ENCODE measurements around the gene AKNA.
"Not testable (repeated sequence)": the region's sequence is repeated elsewhere in the genome, so short reads cannot be mapped to it uniquely, and the experiment has no call there.

AKNA gene

GRCh38 chr9:114322831-114323531 is 64.8 kb downstream of the AKNA start, which contains the start of gene ORM1:
TSS of gene ORM1 (plus strand) at chr9:114323098. CDS start at chr9:114323134, 36 bp downstream.
- DNase-seq (ENCODE audit: low read depth, low spot score): not testable (repeated sequence)

- DNase-seq (ENCODE audit: low read depth, low spot score): not testable (repeated sequence)
These were observed 65.5 kb downstream of the AKNA start for GRCh38 chr9:114322160-114322818.

- no peak for DNase-seq (ENCODE audit: low read depth, low spot score)
These were observed 66.0 kb downstream of the AKNA start for GRCh38 chr9:114321759-114322158.

- not testable (repeated sequence) for DNase-seq (ENCODE audit: low read depth, low spot score)
These were observed 67.1 kb downstream of the AKNA start for GRCh38 chr9:114320710-114321109.

- DNase-seq (ENCODE audit: low read depth, low spot score): no peak
These were observed 68.6 kb downstream of the AKNA start for GRCh38 chr9:114319147-114319546.

- no peak for DNase-seq (ENCODE audit: low read depth, low spot score)
These were observed 69.4 kb downstream of the AKNA start for GRCh38 chr9:114318416-114318815.

GRCh38 chr9:114317665-114318357 is 70.0 kb downstream of the AKNA start:
- DNase-seq (ENCODE audit: low read depth, low spot score): no peak

- peak; percentile 41 for DNase-seq (ENCODE audit: low read depth, low spot score)
These were observed 71.1 kb downstream of the AKNA start for GRCh38 chr9:114316605-114317230.

- no peak for DNase-seq (ENCODE audit: low read depth, low spot score)
These were observed 71.9 kb downstream of the AKNA start for GRCh38 chr9:114315723-114316363.

- DNase-seq (ENCODE audit: low read depth, low spot score): no peak
These were observed 72.7 kb downstream of the AKNA start for GRCh38 chr9:114314881-114315722.

- no peak for DNase-seq (ENCODE audit: low read depth, low spot score)
These were observed 73.4 kb downstream of the AKNA start for GRCh38 chr9:114314256-114314867.

GRCh38 chr9:114313186-114313585 is 74.6 kb downstream of the AKNA start:
- DNase-seq (ENCODE audit: low read depth, low spot score): no peak

GRCh38 chr9:114312513-114312875 is 75.3 kb downstream of the AKNA start:
- no peak for DNase-seq (ENCODE audit: low read depth, low spot score)

- no peak for DNase-seq (ENCODE audit: low read depth, low spot score)
These were observed 75.9 kb downstream of the AKNA start for GRCh38 chr9:114311571-114312512.

- DNase-seq (ENCODE audit: low read depth, low spot score): no peak
These were observed 77.0 kb downstream of the AKNA start for GRCh38 chr9:114310471-114311450.

GRCh38 chr9:114309096-114309495 is 78.7 kb downstream of the AKNA start:
- DNase-seq (ENCODE audit: low read depth, low spot score): no peak

GRCh38 chr9:114308361-114308950 is 79.3 kb downstream of the AKNA start:
- no peak for DNase-seq (ENCODE audit: low read depth, low spot score)

GRCh38 chr9:114307899-114308267 is 79.9 kb downstream of the AKNA start:
- DNase-seq (ENCODE audit: low read depth, low spot score): no peak
